Activated CD4-positive, alpha-beta memory T cell treated with anti-CD3 and anti-CD28 coated beads for 36 hours (primary cell): Measurements from ENCODE around the gene PVALB. TPM values are rescaled to one million over a fixed set of nuclear protein-coding genes. Genes with fewer than 3 reads are reported as not detected.

ENCODE experiments used
- CTCF ChIA-PET: fragments of 350-600 bp; sonication (Branson Sonifier 250); formaldehyde crosslinking; loops from one replicate; lab custom pipeline; 2021; ENCODE audit warnings: antibody characterized with exemption, inconsistent platforms; lab: Charles Lee
- POLR2A ChIA-PET: fragments of 350-600 bp; sonication (Branson Sonifier 250); formaldehyde crosslinking; loops from one replicate; lab custom pipeline; 2021; ENCODE audit warnings: antibody characterized with exemption; lab: Charles Lee
- DNase-seq: peaks from one replicate; pipeline ENCODE4 v3.0.0-alpha.2; 2020
- H3K27ac Mint-ChIP-seq: one replicate; pipeline ENCODE4 v1.8.0; 2021; ENCODE audit warnings: mixed read lengths
- H3K27me3 Mint-ChIP-seq: one replicate; pipeline ENCODE4 v1.8.0; 2021; ENCODE audit warnings: mixed read lengths
- H3K36me3 Mint-ChIP-seq: one replicate; pipeline ENCODE4 v1.8.0; 2021; ENCODE audit warnings: mixed read lengths
- H3K4me1 Mint-ChIP-seq: one replicate; pipeline ENCODE4 v1.8.0; 2021; ENCODE audit warnings: low read depth, mixed read lengths
- H3K4me3 Mint-ChIP-seq: one replicate; pipeline ENCODE4 v1.8.0; 2021; ENCODE audit warnings: mild to moderate bottlenecking, mixed read lengths
- H3K9me3 Mint-ChIP-seq: one replicate; pipeline ENCODE4 v1.8.0; 2021; ENCODE audit warnings: mixed read lengths
- intact Hi-C: fragments of 100-400 bp; cut with micrococcal nuclease; formaldehyde crosslinking; loops from one replicate; pipeline ENCODE4 v1.15.1; 2023
- total RNA-seq, 2 experiments: library from RNA; stranded (reverse); gene quantifications; one replicate each; pipeline ENCODE4 v1.2.3, GENCODE V29; 2021

The PVALB gene
- total RNA-seq, 2 experiments from 2014 or later, result not detected

DNA sequence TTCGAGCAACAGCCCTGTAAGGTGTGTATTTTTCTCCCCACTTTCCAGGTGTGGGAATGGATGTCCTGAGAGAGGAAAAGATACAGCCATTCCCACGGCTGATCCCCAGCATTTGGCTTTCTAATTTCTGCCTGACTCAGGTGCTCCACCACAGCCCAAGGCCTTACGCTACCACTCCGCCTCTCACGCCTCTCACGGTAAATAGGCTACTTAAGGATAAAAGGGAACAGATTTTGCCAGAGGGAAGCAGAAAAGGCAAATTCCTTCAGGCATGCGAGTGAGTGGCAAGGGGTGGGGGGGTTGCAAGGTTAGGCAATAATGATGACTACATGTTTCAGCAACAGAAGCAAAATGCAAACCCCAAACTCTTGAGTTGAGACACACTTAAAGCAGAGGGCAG lies 9.2 kb downstream of the PVALB start:
- intact Hi-C loops, result no loop called here
- Mint-ChIP-seq H3K36me3 (no peaks in the 10 kb centered on the region), H3K4me1 (peaks cover 13% of the 10 kb centered on the region), H3K27ac (no peak overlapping the region), H3K9me3 (no peaks in the 10 kb centered on the region), H3K4me3 (no peak overlapping the region), H3K27me3 (peaks cover 6% of the 10 kb centered on the region)
- POLR2A ChIA-PET, result no interaction called here
- DNase-seq, result no peak
- CTCF ChIA-PET, result no interaction called here

DNA sequence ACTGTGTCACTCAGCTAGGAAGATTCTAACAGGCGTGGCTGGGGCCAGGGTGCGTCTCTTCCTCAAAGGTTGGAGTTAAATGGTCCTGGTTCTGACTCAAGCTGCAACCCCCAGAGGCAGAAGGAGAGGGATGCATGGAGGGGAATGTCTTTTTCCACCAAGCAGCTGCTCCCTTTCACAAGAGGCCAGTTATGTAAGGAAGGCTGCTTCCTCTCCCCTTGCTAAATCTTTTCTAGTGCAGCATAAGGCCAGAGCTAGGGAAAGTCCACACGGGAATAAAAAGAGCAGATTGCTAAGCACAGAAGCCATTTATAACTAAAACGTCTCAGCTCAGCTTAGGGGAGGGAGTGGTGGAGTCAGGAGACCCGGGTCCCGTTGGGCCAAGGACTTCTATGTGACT lies 10.0 kb downstream of the PVALB start:
- CTCF ChIA-PET, result no interaction called here
- no peak for DNase-seq
- Mint-ChIP-seq H3K9me3 (no peaks in the 10 kb centered on the region), H3K27ac (no peak overlapping the region), H3K4me1 (peaks cover 13% of the 10 kb centered on the region), H3K27me3 (peaks cover 6% of the 10 kb centered on the region), H3K4me3 (no peak overlapping the region), H3K36me3 (no peaks in the 10 kb centered on the region)
- POLR2A ChIA-PET, result no interaction called here
- intact Hi-C loops, result no loop called here

DNA sequence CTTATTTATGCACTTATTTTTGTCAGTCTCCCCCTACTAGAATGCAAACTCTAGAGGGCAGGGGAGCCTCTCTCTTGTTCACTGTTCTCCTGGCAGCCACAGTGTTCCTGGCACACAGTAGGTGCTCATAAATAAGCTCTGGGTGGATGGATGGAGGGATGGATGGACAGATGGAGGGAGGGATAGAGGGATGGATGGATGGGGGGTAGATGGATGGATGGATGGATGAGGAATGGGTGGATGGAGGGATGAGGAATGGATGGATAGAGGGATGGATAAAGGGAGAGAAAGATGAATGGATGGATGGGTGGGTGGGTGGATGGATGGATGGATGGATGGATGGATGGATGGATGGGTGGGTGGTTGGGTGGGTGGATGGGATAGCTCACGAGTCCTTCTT lies 13.5 kb downstream of the PVALB start:
- Mint-ChIP-seq H3K36me3 (no peaks in the 10 kb centered on the region), H3K9me3 (no peaks in the 10 kb centered on the region), H3K4me3 (no peak overlapping the region), H3K27me3 (peaks cover 8% of the 10 kb centered on the region), H3K4me1 (peaks cover 6% of the 10 kb centered on the region), H3K27ac (no peak overlapping the region)
- CTCF ChIA-PET, result interaction anchor here (0.7 kb wide), 1 partner anchor 43 kb away, joined by 3 read pairs; no protein-coding TSS in a partner anchor
- no peak for DNase-seq
- POLR2A ChIA-PET, result no interaction called here
- intact Hi-C loops, result no loop called here

DNA sequence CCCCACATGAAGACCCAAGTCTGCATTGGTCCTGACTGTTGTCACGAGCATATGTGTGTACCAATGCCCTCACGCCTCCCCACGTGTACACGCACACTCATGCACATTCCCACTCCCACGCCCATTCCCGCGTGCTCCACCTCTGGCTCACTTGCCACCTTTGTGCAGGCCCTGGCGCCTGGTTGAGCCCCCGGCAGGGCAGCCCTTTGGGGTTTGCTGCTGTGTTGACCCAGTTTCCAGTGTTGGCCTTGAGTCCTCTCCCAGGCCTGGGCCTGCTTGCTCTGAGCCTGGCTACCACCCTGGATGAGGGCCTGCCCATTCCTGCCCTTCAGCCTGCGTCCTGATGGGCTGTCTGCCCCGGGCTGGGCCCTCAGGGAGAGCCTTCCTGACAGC lies 18.2 kb downstream of the PVALB start:
- no peaks in the 10 kb centered on the region for H3K4me1 Mint-ChIP-seq
- no peak for DNase-seq
- intact Hi-C loops, result no loop called here
- H3K27me3 Mint-ChIP-seq, result peaks cover 13% of the 10 kb centered on the region
- H3K27ac Mint-ChIP-seq, result no peak overlapping the region
- H3K4me3 Mint-ChIP-seq, result no peak overlapping the region
- no peaks in the 10 kb centered on the region for H3K36me3 Mint-ChIP-seq
- H3K9me3 Mint-ChIP-seq, result no peaks in the 10 kb centered on the region
- ChIA-PET CTCF (interaction anchor here (1.0 kb wide), 1 partner anchor 42 kb away, joined by 3 read pairs; no protein-coding TSS in a partner anchor), POLR2A (no interaction called here)

DNA sequence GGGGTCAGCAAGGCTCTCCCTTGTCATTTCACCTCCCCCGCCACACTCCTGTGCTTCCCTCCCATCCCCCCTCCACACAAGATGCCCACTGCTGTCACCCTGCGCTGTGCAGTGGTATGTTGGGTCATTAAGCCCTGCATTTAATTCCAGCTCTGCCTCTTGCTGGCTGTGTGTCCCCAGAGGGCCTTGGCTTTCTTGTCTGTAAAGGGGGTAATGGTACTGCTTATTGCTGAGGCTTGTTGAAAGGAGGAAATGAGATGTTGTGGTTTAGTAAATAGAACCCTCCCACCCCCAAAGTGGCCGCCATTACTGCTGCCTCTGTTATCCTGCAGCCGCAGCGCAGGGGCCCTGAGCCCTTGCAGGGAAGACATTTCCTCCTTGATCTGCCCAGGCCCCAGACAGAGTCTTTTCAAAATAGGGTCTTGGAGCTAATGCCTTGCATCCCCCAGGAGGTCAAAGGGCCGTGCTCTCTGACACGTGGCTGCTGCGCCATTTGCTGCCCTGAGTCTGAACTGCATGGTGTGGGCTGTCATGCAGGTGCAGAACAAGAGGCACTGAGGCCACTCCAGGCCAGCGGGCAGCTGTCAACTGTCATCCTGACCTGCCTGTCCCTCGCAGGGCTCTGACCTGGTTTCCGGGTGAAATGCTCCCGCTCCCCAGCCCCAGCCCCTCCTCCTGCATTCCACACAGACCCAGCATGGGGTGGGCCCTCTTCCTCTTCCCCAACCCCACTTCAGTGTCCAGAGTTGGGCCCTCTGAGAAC lies 18.7 kb downstream of the PVALB start:
- Mint-ChIP-seq H3K36me3 (no peaks in the 10 kb centered on the region), H3K27me3 (peaks cover 10% of the 10 kb centered on the region), H3K27ac (no peak overlapping the region), H3K4me3 (no peak overlapping the region), H3K9me3 (no peaks in the 10 kb centered on the region), H3K4me1 (no peaks in the 10 kb centered on the region)
- intact Hi-C loops, result no loop called here
- ChIA-PET POLR2A (no interaction called here), CTCF (no interaction called here)
- no peak for DNase-seq

DNA sequence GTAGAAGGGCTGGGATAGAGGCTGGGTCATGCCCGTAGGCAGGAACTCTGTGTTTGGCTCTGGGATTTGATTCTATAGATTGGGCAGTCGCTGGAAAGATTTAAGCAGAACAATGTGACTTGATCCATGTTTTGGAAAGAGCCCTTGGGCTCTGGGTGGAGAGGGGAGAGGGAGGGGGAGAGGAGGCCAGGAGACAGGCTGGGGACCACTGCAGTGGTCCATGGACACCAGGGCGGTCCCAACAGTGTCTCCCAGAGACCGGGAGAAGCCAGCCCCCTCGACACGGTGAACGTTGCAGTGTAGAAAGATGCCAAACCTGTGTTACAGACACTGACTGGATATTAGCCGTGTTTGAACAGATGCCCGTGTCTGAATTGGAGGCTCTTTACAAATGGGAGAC lies 19.5 kb downstream of the PVALB start:
- H3K9me3 Mint-ChIP-seq, result no peaks in the 10 kb centered on the region
- H3K27ac Mint-ChIP-seq, result no peak overlapping the region
- H3K27me3 Mint-ChIP-seq, result peaks cover 9% of the 10 kb centered on the region
- intact Hi-C loops, result no loop called here
- POLR2A ChIA-PET, result no interaction called here
- DNase-seq, result no peak
- no peak overlapping the region for H3K4me3 Mint-ChIP-seq
- no peaks in the 10 kb centered on the region for H3K4me1 Mint-ChIP-seq
- CTCF ChIA-PET, result no interaction called here
- no peaks in the 10 kb centered on the region for H3K36me3 Mint-ChIP-seq

DNA sequence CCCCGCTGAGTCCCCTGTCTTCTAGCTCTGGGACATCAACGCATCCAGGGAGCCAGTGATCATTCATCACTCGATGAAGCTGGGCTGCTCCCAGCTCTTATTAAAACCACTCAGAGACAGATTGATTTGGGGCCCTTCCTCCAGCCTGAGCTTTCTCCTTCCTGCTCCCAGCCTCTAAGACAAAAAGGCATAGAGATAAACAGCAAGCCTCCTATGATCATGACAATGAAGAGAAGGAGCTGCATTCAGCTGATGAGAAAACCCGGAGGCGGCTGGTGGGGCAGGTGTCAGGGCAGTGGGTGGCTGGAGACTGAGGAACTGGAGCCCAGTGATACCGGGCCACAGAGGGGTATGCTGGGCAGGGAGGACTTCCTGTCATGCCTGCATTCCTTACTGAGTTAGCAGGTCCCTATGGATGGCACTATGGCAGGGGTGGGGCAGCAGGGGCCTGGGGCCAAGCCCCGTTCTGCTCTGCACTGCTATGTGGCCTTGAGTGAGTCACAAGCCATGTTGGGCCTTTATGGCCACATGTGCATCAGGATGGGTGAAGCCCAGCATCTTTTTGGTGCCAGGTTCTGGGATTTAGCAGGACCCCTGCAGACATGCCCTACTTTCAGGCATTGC lies 20.2 kb downstream of the PVALB start:
- Mint-ChIP-seq H3K9me3 (no peaks in the 10 kb centered on the region), H3K27me3 (peaks cover 9% of the 10 kb centered on the region), H3K36me3 (no peaks in the 10 kb centered on the region), H3K27ac (no peak overlapping the region), H3K4me3 (no peak overlapping the region), H3K4me1 (no peaks in the 10 kb centered on the region)
- intact Hi-C loops, result no loop called here
- CTCF ChIA-PET, result no interaction called here
- no peak for DNase-seq
- POLR2A ChIA-PET, result no interaction called here

DNA sequence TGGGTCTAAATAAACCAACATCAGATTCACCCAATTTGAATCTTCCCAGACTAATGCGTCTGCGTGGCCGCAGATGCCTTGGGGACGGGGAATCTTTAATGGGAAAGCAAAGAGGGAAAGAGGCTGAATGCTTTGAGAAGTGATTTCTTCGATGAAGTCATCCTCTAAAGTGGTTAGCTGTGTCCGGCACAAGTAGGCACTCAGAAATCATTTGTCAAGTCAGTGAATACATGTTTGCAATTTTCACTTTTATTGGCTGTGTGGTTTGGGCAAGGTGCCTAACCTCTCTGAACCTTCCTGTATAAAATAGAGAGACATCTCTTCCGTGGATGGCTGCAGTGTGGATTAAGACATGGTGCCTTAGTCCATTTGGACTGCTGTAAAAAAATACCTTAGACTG lies 21.2 kb downstream of the PVALB start:
- CTCF ChIA-PET, result no interaction called here
- no peaks in the 10 kb centered on the region for H3K9me3 Mint-ChIP-seq
- POLR2A ChIA-PET, result no interaction called here
- peaks cover 9% of the 10 kb centered on the region for H3K27me3 Mint-ChIP-seq
- H3K36me3 Mint-ChIP-seq, result no peaks in the 10 kb centered on the region
- no peak overlapping the region for H3K27ac Mint-ChIP-seq
- intact Hi-C loops, result no loop called here
- no peak overlapping the region for H3K4me3 Mint-ChIP-seq
- no peak for DNase-seq
- peaks cover 5% of the 10 kb centered on the region for H3K4me1 Mint-ChIP-seq

DNA sequence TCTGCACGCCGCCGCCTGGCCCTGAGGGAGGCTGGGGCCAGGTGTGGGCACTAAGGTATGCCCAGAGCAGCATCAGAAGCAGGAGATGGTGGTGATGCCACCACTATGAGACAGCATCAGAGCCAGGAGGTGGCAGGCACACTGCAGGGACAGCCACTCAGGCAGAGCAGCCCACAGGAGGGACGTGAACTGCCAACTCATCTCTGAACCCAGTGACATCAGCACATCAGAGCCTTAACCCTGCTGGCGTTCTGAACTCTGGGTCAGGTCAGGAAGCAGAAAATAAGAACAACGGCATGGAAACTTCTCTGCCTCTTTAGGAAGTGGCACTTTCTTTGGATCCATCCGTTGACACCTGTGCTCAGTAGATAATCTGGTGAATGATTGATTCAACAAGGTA lies 26.2 kb downstream of the PVALB start:
- Mint-ChIP-seq H3K4me1 (peaks cover 7% of the 10 kb centered on the region), H3K27me3 (peaks cover 10% of the 10 kb centered on the region), H3K27ac (no peak overlapping the region), H3K4me3 (no peak overlapping the region), H3K36me3 (no peaks in the 10 kb centered on the region), H3K9me3 (no peaks in the 10 kb centered on the region)
- ChIA-PET CTCF (no interaction called here), POLR2A (no interaction called here)
- intact Hi-C loops, result no loop called here
- DNase-seq, result peak; percentile 73

DNA sequence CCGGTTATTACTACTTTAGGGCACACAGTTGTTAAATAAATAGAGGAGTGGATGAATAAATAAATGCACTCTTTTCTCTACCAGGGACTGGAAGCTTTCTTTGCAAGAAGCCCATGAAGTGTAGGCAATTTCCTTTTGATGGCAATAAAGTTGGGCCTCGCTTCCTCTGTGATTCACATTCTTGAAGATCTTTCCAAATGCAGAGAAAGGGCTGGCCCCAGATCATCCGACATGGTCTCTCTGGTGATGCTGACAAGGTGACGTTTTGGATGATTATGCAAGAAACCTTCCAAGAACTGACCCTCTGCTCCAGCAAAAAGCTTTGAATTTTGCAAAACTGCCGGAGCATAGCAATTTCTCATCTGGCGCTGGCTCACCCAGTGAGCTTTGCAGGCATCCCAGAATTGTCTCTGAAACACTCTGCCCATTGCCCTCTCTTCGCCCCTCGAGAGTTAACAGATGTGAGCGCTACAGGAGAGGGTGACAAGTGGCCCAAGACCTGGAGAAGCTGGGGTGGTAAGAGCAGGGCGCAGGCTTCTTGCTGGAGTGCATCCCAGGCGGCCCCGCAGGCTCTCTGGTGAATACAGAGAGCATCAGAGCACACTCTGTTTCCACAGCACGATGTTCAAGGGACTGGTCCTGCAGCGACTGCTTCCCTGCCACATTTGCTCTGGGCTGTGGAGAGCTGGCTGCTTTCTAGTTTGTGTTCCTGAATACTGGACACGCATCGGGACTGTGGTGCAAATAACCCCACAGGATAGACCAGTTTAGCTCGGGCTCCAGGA lies 29.4 kb downstream of the PVALB start:
- H3K36me3 Mint-ChIP-seq, result no peaks in the 10 kb centered on the region
- H3K27ac Mint-ChIP-seq, result no peak overlapping the region
- no peak overlapping the region for H3K4me3 Mint-ChIP-seq
- no peaks in the 10 kb centered on the region for H3K9me3 Mint-ChIP-seq
- intact Hi-C loops, result loop anchor here (10.0 kb wide), 1 partner anchor 257 kb away; no protein-coding TSS in a partner anchor
- CTCF ChIA-PET, result interaction anchor here (0.9 to 8.9 kb wide), 4 partner anchors 12 to 190 kb away, joined by 3 to 76 read pairs (median 10); partner anchors contain the start of gene IFT27
- H3K27me3 Mint-ChIP-seq, result peaks cover 4% of the 10 kb centered on the region
- no peak for DNase-seq
- peaks cover 10% of the 10 kb centered on the region for H3K4me1 Mint-ChIP-seq
- POLR2A ChIA-PET, result interaction anchor here (0.9 kb wide), 1 partner anchor 11 kb away, joined by 4 read pairs; the partner anchor contains the start of gene IFT27

DNA sequence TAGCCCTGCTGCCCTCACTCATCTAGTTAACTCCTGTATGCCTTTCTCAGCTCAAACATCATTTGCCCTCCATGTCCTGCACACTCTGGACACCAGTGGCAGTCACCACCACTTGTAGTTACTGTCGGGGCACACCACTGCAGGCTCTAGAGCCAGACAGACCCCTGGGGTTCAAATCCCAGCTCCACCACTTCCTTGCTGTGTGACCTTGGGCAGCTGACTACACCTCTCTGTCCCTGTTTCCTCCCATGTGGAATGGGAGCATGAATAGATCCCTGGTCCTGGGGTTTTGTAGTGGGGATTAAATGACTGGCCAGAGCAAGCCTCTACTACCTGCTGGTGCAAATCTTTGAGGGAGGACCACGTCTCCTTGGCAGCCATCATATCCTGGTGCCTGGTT lies 33.1 kb downstream of the PVALB start:
- Mint-ChIP-seq H3K9me3 (no peaks in the 10 kb centered on the region), H3K4me3 (no peak overlapping the region), H3K27me3 (peaks cover 1% of the 10 kb centered on the region), H3K27ac (no peak overlapping the region), H3K4me1 (peaks cover 19% of the 10 kb centered on the region), H3K36me3 (no peaks in the 10 kb centered on the region)
- POLR2A ChIA-PET, result interaction anchor here (0.8 kb wide), 1 partner anchor 48 kb away, joined by 3 read pairs; no protein-coding TSS in a partner anchor
- DNase-seq, result no peak
- CTCF ChIA-PET, result interaction anchor here (1.6 to 8.9 kb wide), 4 partner anchors 69 to 260 kb away, joined by 7 to 76 read pairs (median 48); no protein-coding TSS in a partner anchor
- intact Hi-C loops, result loop anchor here (10.0 kb wide), 1 partner anchor 261 kb away; no protein-coding TSS in a partner anchor
